ENCODE results near the gene P3H2. TPM values are rescaled to one million over a fixed set of nuclear protein-coding genes. Genes with fewer than 3 reads are reported as not detected.

The P3H2 gene
- total and polyA plus RNA-seq, 9 of the 15 experiments (the other 6 are each of a cell fraction or from before 2014, with no cell fraction given) = 0.04 to 0.26 (median 0.22) TPM; not detected in 6

DNA sequence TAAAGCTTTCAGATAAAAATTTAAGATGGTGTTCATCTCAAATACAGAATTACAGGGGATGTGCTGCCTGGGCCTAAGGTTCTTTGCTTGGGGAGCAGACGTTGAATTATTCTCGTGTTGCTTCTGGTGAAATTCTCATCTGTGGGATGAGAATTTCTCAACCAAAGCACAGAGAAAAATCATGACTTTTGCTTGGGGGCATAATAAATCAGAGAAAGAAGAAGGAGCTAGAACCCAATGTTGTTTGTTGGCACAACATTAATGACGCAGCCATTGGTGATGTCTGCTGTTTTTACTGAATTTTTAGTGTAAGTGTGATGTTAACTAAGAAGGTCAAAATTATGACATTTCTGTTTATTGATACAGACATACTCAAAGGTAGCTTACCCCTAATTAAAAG lies 35.7 kb downstream of the P3H2 start:
- H3K27me3 ChIP-seq (ENCODE audit: control insufficient read depth in 2 of 2, insufficient read depth in 2 of 2, low read length in 2 of 2) = no peaks in the 10 kb centered on the region
- no peaks in the 10 kb centered on the region for H4K20me1 ChIP-seq (replicated peaks; ENCODE audit: control insufficient read depth, insufficient read depth, low read length)
- no peak overlapping the region for H2AFZ ChIP-seq (ENCODE audit: low read depth, low read length)
- TF ChIP-seq, protein P1, sequence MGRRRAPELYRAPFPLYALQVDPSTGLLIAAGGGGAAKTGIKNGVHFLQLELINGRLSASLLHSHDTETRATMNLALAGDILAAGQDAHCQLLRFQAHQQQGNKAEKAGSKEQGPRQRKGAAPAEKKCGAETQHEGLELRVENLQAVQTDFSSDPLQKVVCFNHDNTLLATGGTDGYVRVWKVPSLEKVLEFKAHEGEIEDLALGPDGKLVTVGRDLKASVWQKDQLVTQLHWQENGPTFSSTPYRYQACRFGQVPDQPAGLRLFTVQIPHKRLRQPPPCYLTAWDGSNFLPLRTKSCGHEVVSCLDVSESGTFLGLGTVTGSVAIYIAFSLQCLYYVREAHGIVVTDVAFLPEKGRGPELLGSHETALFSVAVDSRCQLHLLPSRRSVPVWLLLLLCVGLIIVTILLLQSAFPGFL (CRISPR knock-in tag; IDR thresholded peaks at IDR 0.05) = no peak
- TF ChIP-seq HDGF (IDR thresholded peaks at IDR 0.05) (no peak), NRF1 (conservative IDR thresholded peaks at IDR 0.05 in 1 of 2, IDR thresholded peaks at IDR 0.05 in 1 of 2) (no peak), YY1 (IDR thresholded peaks at IDR 0.05; ENCODE audit: borderline replicate concordance in 1 of 3, control insufficient read depth in 1 of 3, extremely low read depth in 1 of 3, insufficient read depth in 3 of 3, insufficient read length in 1 of 3, insufficient replicate concordance in 2 of 3, low read depth in 1 of 3, low read length in 2 of 3) (no peak), ZNF76 (CRISPR knock-in tag; IDR thresholded peaks at IDR 0.05; ENCODE audit: borderline replicate concordance) (no peak), ZC3H8 (IDR thresholded peaks at IDR 0.05) (no peak), FOXA3 (CRISPR knock-in tag; conservative IDR thresholded peaks at IDR 0.05 in 1 of 2, IDR thresholded peaks at IDR 0.05 in 1 of 2) (no peak), GABPB1 (CRISPR knock-in tag; IDR thresholded peaks at IDR 0.05) (no peak), TEAD1 (CRISPR knock-in tag; IDR thresholded peaks at IDR 0.05) (no peak), ZNF3 (CRISPR knock-in tag; IDR thresholded peaks at IDR 0.05) (no peak), LEF1 (IDR thresholded peaks at IDR 0.05) (no peak), ZNF408 (CRISPR knock-in tag; IDR thresholded peaks at IDR 0.05; ENCODE audit: low read depth) (no peak), GABPB2 (CRISPR knock-in tag; conservative IDR thresholded peaks at IDR 0.05) (no peak)
- TF ChIP-seq, protein P2, sequence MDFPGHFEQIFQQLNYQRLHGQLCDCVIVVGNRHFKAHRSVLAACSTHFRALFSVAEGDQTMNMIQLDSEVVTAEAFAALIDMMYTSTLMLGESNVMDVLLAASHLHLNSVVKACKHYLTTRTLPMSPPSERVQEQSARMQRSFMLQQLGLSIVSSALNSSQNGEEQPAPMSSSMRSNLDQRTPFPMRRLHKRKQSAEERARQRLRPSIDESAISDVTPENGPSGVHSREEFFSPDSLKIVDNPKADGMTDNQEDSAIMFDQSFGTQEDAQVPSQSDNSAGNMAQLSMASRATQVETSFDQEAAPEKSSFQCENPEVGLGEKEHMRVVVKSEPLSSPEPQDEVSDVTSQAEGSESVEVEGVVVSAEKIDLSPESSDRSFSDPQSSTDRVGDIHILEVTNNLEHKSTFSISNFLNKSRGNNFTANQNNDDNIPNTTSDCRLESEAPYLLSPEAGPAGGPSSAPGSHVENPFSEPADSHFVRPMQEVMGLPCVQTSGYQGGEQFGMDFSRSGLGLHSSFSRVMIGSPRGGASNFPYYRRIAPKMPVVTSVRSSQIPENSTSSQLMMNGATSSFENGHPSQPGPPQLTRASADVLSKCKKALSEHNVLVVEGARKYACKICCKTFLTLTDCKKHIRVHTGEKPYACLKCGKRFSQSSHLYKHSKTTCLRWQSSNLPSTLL (IDR thresholded peaks at IDR 0.05) = no peak
- TF ChIP-seq, protein P3, sequence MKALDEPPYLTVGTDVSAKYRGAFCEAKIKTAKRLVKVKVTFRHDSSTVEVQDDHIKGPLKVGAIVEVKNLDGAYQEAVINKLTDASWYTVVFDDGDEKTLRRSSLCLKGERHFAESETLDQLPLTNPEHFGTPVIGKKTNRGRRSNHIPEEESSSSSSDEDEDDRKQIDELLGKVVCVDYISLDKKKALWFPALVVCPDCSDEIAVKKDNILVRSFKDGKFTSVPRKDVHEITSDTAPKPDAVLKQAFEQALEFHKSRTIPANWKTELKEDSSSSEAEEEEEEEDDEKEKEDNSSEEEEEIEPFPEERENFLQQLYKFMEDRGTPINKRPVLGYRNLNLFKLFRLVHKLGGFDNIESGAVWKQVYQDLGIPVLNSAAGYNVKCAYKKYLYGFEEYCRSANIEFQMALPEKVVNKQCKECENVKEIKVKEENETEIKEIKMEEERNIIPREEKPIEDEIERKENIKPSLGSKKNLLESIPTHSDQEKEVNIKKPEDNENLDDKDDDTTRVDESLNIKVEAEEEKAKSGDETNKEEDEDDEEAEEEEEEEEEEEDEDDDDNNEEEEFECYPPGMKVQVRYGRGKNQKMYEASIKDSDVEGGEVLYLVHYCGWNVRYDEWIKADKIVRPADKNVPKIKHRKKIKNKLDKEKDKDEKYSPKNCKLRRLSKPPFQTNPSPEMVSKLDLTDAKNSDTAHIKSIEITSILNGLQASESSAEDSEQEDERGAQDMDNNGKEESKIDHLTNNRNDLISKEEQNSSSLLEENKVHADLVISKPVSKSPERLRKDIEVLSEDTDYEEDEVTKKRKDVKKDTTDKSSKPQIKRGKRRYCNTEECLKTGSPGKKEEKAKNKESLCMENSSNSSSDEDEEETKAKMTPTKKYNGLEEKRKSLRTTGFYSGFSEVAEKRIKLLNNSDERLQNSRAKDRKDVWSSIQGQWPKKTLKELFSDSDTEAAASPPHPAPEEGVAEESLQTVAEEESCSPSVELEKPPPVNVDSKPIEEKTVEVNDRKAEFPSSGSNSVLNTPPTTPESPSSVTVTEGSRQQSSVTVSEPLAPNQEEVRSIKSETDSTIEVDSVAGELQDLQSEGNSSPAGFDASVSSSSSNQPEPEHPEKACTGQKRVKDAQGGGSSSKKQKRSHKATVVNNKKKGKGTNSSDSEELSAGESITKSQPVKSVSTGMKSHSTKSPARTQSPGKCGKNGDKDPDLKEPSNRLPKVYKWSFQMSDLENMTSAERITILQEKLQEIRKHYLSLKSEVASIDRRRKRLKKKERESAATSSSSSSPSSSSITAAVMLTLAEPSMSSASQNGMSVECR (CRISPR knock-in tag; IDR thresholded peaks at IDR 0.05) = no peak
- WGBS (ENCODE audit: insufficient coverage, low coverage, missing lambda C conversion rate) = 0% methylated on average over 3 of the region's 3 CpGs
- FAIRE-seq (no peak), DNase-seq (ENCODE audit: extremely low read depth in 1 of 4, low spot score in 3 of 4) (no peak), ATAC-seq (no peak)
- in situ Hi-C loops (cut with MboI) = no loop called here
- H3K4me2 ChIP-seq (ENCODE audit: insufficient read depth, low read length) = no peak overlapping the region
- no peak overlapping the region for H3K9ac ChIP-seq (ENCODE audit: insufficient read depth in 1 of 2, low read depth in 2 of 2, low read length in 2 of 2)
- intact Hi-C loops (cut with micrococcal nuclease) = no loop called here
- no peaks in the 10 kb centered on the region for H3K79me2 ChIP-seq (ENCODE audit: control insufficient read depth, insufficient read depth, low read length)
- no peak overlapping the region for H3K4me3 ChIP-seq
- no peaks in the 10 kb centered on the region for H3K4me1 ChIP-seq (replicated peaks in 1 of 2; ENCODE audit: control insufficient read depth in 2 of 2, insufficient read depth in 2 of 2, low read length in 2 of 2)
- no TSS peak for BruUV-seq (replicated peaks)
- no peak overlapping the region for H3K27ac ChIP-seq (ENCODE audit: extremely low read depth, low read depth, low read length)
- CTCF ChIA-PET (ENCODE audit: low intra/inter-chr PET ratio) = no interaction called here
- no peaks in the 10 kb centered on the region for H3K9me1 ChIP-seq (ENCODE audit: control insufficient read depth, insufficient read depth, low read length)
- POLR2A ChIA-PET = no interaction called here
- no peaks in the 10 kb centered on the region for H3K9me3 ChIP-seq (replicated peaks; ENCODE audit: control insufficient read depth, insufficient read depth, low read depth, low read length)
- H3K36me3 ChIP-seq (ENCODE audit: control insufficient read depth, insufficient read depth, low read length) = no peaks in the 10 kb centered on the region
